Panc1 (cell line): ENCODE data around the gene CAMTA2.

Experiments
- POLR2AphosphoS5 ChIP-seq: IDR thresholded peaks from 2 replicates; pipeline ENCODE4 v1.6.1; 2012; ENCODE audit warnings: mild to moderate bottlenecking, low read depth, low read length, moderate library complexity
- SIN3A ChIP-seq: IDR thresholded peaks from 2 replicates; pipeline ENCODE4 v1.6.1; 2012; ENCODE audit warnings: low read depth, mild to moderate bottlenecking, low read length, moderate library complexity, borderline replicate concordance; ENCODE audit not compliant: insufficient read depth
- TF ChIP-seq, protein P1 (sequence below): fragments of 450-650 bp; IDR thresholded peaks from 2 replicates; pipeline ENCODE4 v1.5.1; 2017; ENCODE audit warnings: mild to moderate bottlenecking
- TF ChIP-seq, protein P2 (sequence below), 2 experiments: IDR thresholded peaks; 2 replicates each; pipeline ENCODE4 v1.6.1; 2011 to 2012; ENCODE audit warnings: low read depth in 2 of 2, control low read depth in 1 of 2, low read length in 1 of 2, mild to moderate bottlenecking in 1 of 2, moderate library complexity in 1 of 2; ENCODE audit not compliant: insufficient read depth in 1 of 2

DNA sequence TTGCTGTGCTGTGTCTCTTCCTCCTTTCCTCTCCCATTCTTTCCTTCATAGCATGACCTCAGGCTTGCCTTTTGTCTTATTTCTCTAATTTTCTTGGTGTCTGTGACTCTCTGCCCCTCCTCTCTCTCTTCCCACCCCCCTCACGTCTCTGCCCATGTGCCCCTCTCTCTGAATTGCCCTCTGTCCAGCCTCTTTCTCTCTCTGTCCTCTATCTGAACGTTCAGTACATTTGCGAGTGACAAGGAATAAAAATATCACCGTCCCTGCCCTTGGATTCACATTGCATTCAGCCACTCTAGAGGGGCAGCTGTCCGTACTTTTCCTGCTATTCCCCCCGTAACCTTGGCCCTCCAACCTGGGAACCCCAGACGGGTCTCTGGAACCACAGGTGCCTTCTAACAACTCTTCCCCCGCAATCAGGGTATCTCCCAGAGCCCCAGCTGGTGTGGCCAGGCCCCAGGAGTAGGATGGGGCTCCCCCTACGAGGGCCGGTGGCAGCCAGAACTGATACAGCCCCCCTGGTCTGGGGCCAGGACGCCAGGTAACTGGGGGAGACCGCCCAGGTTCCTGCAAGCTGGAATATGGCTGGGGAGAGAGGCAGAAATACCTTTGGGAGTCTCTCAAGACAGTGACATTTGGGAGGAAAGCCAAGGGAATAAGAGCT, 12.1 kb upstream of the CAMTA2 start:
- TF ChIP-seq POLR2AphosphoS5 (no peak), SIN3A (no peak)
- TF ChIP-seq, protein P1, sequence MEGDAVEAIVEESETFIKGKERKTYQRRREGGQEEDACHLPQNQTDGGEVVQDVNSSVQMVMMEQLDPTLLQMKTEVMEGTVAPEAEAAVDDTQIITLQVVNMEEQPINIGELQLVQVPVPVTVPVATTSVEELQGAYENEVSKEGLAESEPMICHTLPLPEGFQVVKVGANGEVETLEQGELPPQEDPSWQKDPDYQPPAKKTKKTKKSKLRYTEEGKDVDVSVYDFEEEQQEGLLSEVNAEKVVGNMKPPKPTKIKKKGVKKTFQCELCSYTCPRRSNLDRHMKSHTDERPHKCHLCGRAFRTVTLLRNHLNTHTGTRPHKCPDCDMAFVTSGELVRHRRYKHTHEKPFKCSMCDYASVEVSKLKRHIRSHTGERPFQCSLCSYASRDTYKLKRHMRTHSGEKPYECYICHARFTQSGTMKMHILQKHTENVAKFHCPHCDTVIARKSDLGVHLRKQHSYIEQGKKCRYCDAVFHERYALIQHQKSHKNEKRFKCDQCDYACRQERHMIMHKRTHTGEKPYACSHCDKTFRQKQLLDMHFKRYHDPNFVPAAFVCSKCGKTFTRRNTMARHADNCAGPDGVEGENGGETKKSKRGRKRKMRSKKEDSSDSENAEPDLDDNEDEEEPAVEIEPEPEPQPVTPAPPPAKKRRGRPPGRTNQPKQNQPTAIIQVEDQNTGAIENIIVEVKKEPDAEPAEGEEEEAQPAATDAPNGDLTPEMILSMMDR: no peak
- TF ChIP-seq, protein P2, sequence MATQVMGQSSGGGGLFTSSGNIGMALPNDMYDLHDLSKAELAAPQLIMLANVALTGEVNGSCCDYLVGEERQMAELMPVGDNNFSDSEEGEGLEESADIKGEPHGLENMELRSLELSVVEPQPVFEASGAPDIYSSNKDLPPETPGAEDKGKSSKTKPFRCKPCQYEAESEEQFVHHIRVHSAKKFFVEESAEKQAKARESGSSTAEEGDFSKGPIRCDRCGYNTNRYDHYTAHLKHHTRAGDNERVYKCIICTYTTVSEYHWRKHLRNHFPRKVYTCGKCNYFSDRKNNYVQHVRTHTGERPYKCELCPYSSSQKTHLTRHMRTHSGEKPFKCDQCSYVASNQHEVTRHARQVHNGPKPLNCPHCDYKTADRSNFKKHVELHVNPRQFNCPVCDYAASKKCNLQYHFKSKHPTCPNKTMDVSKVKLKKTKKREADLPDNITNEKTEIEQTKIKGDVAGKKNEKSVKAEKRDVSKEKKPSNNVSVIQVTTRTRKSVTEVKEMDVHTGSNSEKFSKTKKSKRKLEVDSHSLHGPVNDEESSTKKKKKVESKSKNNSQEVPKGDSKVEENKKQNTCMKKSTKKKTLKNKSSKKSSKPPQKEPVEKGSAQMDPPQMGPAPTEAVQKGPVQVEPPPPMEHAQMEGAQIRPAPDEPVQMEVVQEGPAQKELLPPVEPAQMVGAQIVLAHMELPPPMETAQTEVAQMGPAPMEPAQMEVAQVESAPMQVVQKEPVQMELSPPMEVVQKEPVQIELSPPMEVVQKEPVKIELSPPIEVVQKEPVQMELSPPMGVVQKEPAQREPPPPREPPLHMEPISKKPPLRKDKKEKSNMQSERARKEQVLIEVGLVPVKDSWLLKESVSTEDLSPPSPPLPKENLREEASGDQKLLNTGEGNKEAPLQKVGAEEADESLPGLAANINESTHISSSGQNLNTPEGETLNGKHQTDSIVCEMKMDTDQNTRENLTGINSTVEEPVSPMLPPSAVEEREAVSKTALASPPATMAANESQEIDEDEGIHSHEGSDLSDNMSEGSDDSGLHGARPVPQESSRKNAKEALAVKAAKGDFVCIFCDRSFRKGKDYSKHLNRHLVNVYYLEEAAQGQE (IDR thresholded peaks at IDR 0.05; ENCODE audit: insufficient read depth in 1 of 2, low read depth in 2 of 2, low read length in 1 of 2): no peak
